OCI-LY7 (cell line): ENCODE measurements around the gene RFPL2. TPM values are rescaled to one million over a fixed set of nuclear protein-coding genes. Genes with fewer than 3 reads are reported as not detected.

Experiments used
- BruUV-seq: library from RNA; stranded (reverse); fragments of 400-500 nt; replicated peaks from 2 replicates; lab custom pipeline; 2021; lab: Mats Ljungman, UMichigan
- CTCF ChIA-PET: fragments of 300-600 bp; sonication (Branson Sonifier 250); formaldehyde crosslinking; loops from one replicate; lab custom pipeline; 2022; ENCODE audit warnings: antibody characterized with exemption; ENCODE audit not compliant: unreplicated experiment; lab: Charles Lee
- POLR2A ChIA-PET: fragments of 300-600 bp; sonication (Branson Sonifier 250); formaldehyde crosslinking; loops from one replicate; lab custom pipeline; 2022; ENCODE audit warnings: antibody characterized with exemption; lab: Charles Lee
- DNase-seq: peaks from one replicate; pipeline ENCODE4 v3.0.0-alpha.2; 2015; ENCODE audit warnings: low spot score
- H2AFZ ChIP-seq: fragments of 200-600 bp; sonication (generic), shearing (Covaris generic); 2 replicates; pipeline ENCODE4 v1.6.1; 2014; ENCODE audit warnings: mild to moderate bottlenecking, antibody characterized with exemption, low read length, moderate library complexity
- H3K27ac ChIP-seq: fragments of 200-600 bp; sonication (generic); 2 replicates; pipeline ENCODE4 v1.5.1; 2014; ENCODE audit warnings: mixed run types, low read depth, mild to moderate bottlenecking, moderate library complexity, low read length, inconsistent platforms; ENCODE audit not compliant: poor library complexity, severe bottlenecking
- H3K36me3 ChIP-seq: fragments of 200-600 bp; sonication (generic); 2 replicates; pipeline ENCODE4 v1.6.1; 2014; ENCODE audit warnings: mild to moderate bottlenecking, antibody characterized with exemption, low read length, moderate library complexity, mixed read lengths; ENCODE audit not compliant: insufficient read depth
- H3K4me1 ChIP-seq: fragments of 200-600 bp; sonication (generic); 2 replicates; pipeline ENCODE4 v1.5.1; 2014; ENCODE audit warnings: mild to moderate bottlenecking, low read length; ENCODE audit not compliant: insufficient read depth, poor library complexity, severe bottlenecking
- H3K4me2 ChIP-seq: fragments of 200-600 bp; sonication (generic); 2 replicates; pipeline ENCODE4 v1.6.1; 2014; ENCODE audit warnings: mild to moderate bottlenecking, low read length
- H3K4me3 ChIP-seq: fragments of 200-600 bp; sonication (generic); 2 replicates; pipeline ENCODE4 v1.5.1; 2014; ENCODE audit warnings: mild to moderate bottlenecking, low read depth, low read length; ENCODE audit not compliant: poor library complexity, severe bottlenecking
- H3K79me2 ChIP-seq: fragments of 200-600 bp; sonication (generic); 2 replicates; pipeline ENCODE4 v1.6.1; 2016; ENCODE audit warnings: low read depth, mild to moderate bottlenecking, low read length, moderate library complexity, mixed read lengths; ENCODE audit not compliant: insufficient read depth
- H3K9me2 ChIP-seq: fragments of 200-600 bp; sonication (generic); 2 replicates; pipeline ENCODE4 v1.6.1; 2016; ENCODE audit warnings: mild to moderate bottlenecking, low read length, mixed read lengths; ENCODE audit not compliant: insufficient read depth
- H3K9me3 ChIP-seq: fragments of 200-600 bp; sonication (generic); 2 replicates; pipeline ENCODE4 v1.6.1; 2014; ENCODE audit warnings: mild to moderate bottlenecking, mixed run types, low read length, mixed read lengths
- H4K20me1 ChIP-seq: fragments of 200-600 bp; sonication (generic); 2 replicates; pipeline ENCODE4 v1.6.1; 2014; ENCODE audit warnings: mild to moderate bottlenecking, antibody characterized with exemption, low read length, moderate library complexity, mixed read lengths; ENCODE audit not compliant: insufficient read depth
- CTCF ChIP-seq: fragments of 200-600 bp; sonication (generic); conservative IDR thresholded peaks from 2 replicates; pipeline ENCODE4 v1.5.1; 2014; ENCODE audit warnings: mild to moderate bottlenecking, antibody characterized with exemption, low read length, moderate library complexity, mixed read lengths
- EZH2phosphoT487 ChIP-seq: fragments of 200-600 bp; sonication (generic); IDR thresholded peaks from 2 replicates; pipeline ENCODE4 v1.6.1; 2018; ENCODE audit warnings: low read depth, borderline replicate concordance, mild to moderate bottlenecking, mixed run types, antibody characterized with exemption, low read length, moderate library complexity, mixed read lengths
- intact Hi-C: fragments of 100-400 bp; cut with micrococcal nuclease; formaldehyde crosslinking; loops from one replicate; pipeline ENCODE4 v1.10.0; 2022; ENCODE audit not compliant: unreplicated experiment
- total RNA-seq, 2 experiments: library from RNA; depleted of rRNA in 1 of 2; stranded (reverse); fragments of >200 nt in 1 of 2; shearing (Covaris generic) in 1 of 2; gene quantifications; 2 replicates each; pipeline ENCODE4 v1.2.3, GENCODE V29; 2014 to 2022

RFPL2 gene
- total RNA-seq, 2 experiments from 2014 or later = not detected

GRCh38 chr22:32244547-32244946, 39.7 kb upstream of the RFPL2 start:
- Histone ChIP-seq H3K4me2 (no peak overlapping the region), H3K27ac (no peak overlapping the region), H2AFZ (no peak overlapping the region), H3K79me2 (no peaks in the 10 kb centered on the region), H3K9me3 (no peaks in the 10 kb centered on the region), H3K4me3 (no peak overlapping the region), H3K9me2 (no peaks in the 10 kb centered on the region), H3K4me1 (no peaks in the 10 kb centered on the region), H3K36me3 (no peaks in the 10 kb centered on the region), H4K20me1 (no peaks in the 10 kb centered on the region)
- ChIA-PET CTCF (no interaction called here), POLR2A (no interaction called here)
- no peak for DNase-seq
- TF ChIP-seq EZH2phosphoT487 = no peak
- no peak for TF ChIP-seq CTCF
- no TSS peak for BruUV-seq
- intact Hi-C loops = no loop called here

GRCh38 chr22:32240461-32240860, 35.6 kb upstream of the RFPL2 start:
- CTCF ChIA-PET = no interaction called here
- intact Hi-C loops = no loop called here
- H3K27ac ChIP-seq = no peak overlapping the region
- POLR2A ChIA-PET = no interaction called here
- H2AFZ ChIP-seq = no peak overlapping the region
- no peaks in the 10 kb centered on the region for H3K9me3 ChIP-seq
- H3K4me1 ChIP-seq = no peaks in the 10 kb centered on the region
- no peaks in the 10 kb centered on the region for H3K36me3 ChIP-seq
- H3K79me2 ChIP-seq = no peaks in the 10 kb centered on the region
- no peak overlapping the region for H3K4me3 ChIP-seq
- no peak for TF ChIP-seq EZH2phosphoT487
- H3K9me2 ChIP-seq = no peaks in the 10 kb centered on the region
- H3K4me2 ChIP-seq = no peak overlapping the region
- no peaks in the 10 kb centered on the region for H4K20me1 ChIP-seq
- no TSS peak for BruUV-seq
- no peak for DNase-seq

GRCh38 chr22:32237906-32238305, 33.0 kb upstream of the RFPL2 start:
- no peaks in the 10 kb centered on the region for H3K4me1 ChIP-seq
- no TSS peak for BruUV-seq
- H3K9me3 ChIP-seq = no peaks in the 10 kb centered on the region
- H3K9me2 ChIP-seq = no peaks in the 10 kb centered on the region
- H2AFZ ChIP-seq = no peak overlapping the region
- H4K20me1 ChIP-seq = no peaks in the 10 kb centered on the region
- ChIA-PET POLR2A (interaction anchor here (0.6 kb wide), 1 partner anchor 135 kb away, joined by 3 read pairs; no protein-coding TSS in a partner anchor), CTCF (no interaction called here)
- TF ChIP-seq CTCF = no peak
- TF ChIP-seq EZH2phosphoT487 = no peak
- intact Hi-C loops = no loop called here
- H3K4me2 ChIP-seq = no peak overlapping the region
- no peak overlapping the region for H3K4me3 ChIP-seq
- DNase-seq = no peak
- no peaks in the 10 kb centered on the region for H3K79me2 ChIP-seq
- no peak overlapping the region for H3K27ac ChIP-seq
- no peaks in the 10 kb centered on the region for H3K36me3 ChIP-seq
